Measurements from ENCODE around the gene ZNF615.

The ZNF615 gene

DNA sequence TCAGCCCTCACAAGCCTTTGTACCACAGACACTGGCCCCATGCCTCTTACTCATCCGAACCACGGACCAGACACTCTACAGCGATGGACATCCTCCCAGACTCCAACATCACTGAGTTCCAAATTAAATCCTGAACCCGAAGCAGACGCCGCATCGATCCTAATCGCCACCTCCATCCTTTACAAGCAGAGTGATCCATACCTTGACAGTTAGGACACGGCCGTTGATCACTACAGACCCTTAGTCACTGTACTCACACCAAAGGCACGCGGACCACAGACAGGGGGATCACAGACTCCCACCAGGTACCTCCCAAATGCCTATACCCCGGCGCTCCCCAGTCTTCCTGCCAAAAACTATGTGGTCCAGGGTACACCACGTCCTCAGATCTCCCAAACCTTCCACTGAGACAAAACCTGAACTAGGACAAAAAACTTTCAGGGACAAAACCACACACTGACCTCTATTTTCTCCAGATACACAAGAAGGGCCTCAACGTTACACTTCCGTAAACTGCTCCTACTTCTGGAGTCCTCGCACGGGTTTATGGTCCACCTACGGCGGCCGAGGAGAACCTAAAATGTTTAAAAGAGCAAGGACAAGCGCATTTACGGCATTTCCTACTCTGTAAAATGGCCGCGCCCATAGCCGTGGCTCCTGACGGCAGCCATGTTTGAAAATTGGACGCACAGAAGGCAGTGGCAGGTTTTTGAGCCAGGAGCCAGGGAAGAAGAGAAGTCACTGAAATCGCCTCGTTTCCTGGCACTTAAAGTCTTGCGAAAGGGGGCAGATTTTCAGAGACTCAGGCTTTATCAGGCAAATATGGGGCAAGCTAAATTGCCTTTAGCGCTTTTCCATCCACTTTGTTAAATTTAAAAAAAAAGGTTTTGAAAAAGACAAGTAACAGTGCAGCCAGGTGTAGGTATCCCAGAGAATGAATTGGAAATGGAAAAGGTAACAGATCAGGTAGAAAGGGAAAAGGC is 21.4 kb downstream of the ZNF615 start, which contains the start of gene ZNF350 (continued):
- TF ChIP-seq, protein P1, sequence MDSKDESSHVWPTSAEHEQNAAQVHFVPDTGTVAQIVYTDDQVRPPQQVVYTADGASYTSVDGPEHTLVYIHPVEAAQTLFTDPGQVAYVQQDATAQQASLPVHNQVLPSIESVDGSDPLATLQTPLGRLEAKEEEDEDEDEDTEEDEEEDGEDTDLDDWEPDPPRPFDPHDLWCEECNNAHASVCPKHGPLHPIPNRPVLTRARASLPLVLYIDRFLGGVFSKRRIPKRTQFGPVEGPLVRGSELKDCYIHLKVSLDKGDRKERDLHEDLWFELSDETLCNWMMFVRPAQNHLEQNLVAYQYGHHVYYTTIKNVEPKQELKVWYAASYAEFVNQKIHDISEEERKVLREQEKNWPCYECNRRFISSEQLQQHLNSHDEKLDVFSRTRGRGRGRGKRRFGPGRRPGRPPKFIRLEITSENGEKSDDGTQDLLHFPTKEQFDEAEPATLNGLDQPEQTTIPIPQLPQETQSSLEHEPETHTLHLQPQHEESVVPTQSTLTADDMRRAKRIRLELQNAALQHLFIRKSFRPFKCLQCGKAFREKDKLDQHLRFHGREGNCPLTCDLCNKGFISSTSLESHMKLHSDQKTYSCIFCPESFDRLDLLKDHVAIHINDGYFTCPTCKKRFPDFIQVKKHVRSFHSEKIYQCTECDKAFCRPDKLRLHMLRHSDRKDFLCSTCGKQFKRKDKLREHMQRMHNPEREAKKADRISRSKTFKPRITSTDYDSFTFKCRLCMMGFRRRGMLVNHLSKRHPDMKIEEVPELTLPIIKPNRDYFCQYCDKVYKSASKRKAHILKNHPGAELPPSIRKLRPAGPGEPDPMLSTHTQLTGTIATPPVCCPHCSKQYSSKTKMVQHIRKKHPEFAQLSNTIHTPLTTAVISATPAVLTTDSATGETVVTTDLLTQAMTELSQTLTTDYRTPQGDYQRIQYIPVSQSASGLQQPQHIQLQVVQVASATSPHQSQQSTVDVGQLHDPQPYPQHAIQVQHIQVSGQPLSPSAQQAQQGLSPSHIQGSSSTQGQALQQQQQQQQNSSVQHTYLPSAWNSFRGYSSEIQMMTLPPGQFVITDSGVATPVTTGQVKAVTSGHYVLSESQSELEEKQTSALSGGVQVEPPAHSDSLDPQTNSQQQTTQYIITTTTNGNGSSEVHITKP (tag by site-specific recombination; IDR thresholded peaks at IDR 0.05): peak; percentile 58
- TF ChIP-seq, protein P2, sequence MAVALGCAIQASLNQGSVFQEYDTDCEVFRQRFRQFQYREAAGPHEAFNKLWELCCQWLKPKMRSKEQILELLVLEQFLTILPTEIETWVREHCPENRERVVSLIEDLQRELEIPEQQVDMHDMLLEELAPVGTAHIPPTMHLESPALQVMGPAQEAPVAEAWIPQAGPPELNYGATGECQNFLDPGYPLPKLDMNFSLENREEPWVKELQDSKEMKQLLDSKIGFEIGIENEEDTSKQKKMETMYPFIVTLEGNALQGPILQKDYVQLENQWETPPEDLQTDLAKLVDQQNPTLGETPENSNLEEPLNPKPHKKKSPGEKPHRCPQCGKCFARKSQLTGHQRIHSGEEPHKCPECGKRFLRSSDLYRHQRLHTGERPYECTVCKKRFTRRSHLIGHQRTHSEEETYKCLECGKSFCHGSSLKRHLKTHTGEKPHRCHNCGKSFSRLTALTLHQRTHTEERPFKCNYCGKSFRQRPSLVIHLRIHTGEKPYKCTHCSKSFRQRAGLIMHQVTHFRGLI (tag by site-specific recombination; IDR thresholded peaks at IDR 0.05): no peak
- peak; percentile 28; the same call in 1 of the 2 replicates for TF ChIP-seq ZNF623 (tag by site-specific recombination; IDR thresholded peaks at IDR 0.05)
- TF ChIP-seq ZNF785 (tag by site-specific recombination; IDR thresholded peaks at IDR 0.05): no peak
- TF ChIP-seq, protein P3, sequence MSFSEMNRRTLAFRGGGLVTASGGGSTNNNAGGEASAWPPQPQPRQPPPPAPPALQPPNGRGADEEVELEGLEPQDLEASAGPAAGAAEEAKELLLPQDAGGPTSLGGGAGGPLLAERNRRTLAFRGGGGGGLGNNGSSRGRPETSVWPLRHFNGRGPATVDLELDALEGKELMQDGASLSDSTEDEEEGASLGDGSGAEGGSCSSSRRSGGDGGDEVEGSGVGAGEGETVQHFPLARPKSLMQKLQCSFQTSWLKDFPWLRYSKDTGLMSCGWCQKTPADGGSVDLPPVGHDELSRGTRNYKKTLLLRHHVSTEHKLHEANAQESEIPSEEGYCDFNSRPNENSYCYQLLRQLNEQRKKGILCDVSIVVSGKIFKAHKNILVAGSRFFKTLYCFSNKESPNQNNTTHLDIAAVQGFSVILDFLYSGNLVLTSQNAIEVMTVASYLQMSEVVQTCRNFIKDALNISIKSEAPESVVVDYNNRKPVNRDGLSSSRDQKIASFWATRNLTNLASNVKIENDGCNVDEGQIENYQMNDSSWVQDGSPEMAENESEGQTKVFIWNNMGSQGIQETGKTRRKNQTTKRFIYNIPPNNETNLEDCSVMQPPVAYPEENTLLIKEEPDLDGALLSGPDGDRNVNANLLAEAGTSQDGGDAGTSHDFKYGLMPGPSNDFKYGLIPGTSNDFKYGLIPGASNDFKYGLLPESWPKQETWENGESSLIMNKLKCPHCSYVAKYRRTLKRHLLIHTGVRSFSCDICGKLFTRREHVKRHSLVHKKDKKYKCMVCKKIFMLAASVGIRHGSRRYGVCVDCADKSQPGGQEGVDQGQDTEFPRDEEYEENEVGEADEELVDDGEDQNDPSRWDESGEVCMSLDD (tag by site-specific recombination; IDR thresholded peaks at IDR 0.05): 0 out of 2 replicates have a peak, but pooled peaks have one; percentile 29
- TF ChIP-seq, protein P4, sequence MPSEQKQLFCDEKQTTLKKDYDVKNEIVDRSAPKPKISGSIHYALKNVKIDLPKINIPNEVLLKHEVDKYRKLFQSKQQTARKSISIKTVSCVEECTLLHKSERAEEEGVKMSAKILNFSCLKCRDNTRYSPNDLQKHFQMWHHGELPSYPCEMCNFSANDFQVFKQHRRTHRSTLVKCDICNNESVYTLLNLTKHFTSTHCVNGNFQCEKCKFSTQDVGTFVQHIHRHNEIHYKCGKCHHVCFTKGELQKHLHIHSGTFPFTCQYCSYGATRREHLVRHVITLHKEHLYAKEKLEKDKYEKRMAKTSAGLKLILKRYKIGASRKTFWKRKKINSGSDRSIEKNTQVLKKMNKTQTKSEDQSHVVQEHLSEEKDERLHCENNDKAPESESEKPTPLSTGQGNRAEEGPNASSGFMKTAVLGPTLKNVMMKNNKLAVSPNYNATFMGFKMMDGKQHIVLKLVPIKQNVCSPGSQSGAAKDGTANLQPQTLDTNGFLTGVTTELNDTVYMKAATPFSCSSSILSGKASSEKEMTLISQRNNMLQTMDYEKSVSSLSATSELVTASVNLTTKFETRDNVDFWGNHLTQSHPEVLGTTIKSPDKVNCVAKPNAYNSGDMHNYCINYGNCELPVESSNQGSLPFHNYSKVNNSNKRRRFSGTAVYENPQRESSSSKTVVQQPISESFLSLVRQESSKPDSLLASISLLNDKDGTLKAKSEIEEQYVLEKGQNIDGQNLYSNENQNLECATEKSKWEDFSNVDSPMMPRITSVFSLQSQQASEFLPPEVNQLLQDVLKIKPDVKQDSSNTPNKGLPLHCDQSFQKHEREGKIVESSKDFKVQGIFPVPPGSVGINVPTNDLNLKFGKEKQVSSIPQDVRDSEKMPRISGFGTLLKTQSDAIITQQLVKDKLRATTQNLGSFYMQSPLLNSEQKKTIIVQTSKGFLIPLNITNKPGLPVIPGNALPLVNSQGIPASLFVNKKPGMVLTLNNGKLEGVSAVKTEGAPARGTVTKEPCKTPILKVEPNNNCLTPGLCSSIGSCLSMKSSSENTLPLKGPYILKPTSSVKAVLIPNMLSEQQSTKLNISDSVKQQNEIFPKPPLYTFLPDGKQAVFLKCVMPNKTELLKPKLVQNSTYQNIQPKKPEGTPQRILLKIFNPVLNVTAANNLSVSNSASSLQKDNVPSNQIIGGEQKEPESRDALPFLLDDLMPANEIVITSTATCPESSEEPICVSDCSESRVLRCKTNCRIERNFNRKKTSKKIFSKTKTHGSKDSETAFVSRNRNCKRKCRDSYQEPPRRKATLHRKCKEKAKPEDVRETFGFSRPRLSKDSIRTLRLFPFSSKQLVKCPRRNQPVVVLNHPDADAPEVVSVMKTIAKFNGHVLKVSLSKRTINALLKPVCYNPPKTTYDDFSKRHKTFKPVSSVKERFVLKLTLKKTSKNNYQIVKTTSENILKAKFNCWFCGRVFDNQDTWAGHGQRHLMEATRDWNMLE (tag by site-specific recombination; conservative IDR thresholded peaks at IDR 0.05; ENCODE audit: low read depth): peak; percentile 72
- TF ChIP-seq REPIN1 (tag by site-specific recombination; IDR thresholded peaks at IDR 0.05; ENCODE audit: low read depth): no peak
- peak; percentile 86; the same call in 1 of the 2 replicates for TF ChIP-seq TRIM28 (IDR thresholded peaks at IDR 0.05; ENCODE audit: borderline replicate concordance, low read length)
- no peak for TF ChIP-seq ZNF155 (tag by site-specific recombination; IDR thresholded peaks at IDR 0.05)
- TF ChIP-seq, protein P5, sequence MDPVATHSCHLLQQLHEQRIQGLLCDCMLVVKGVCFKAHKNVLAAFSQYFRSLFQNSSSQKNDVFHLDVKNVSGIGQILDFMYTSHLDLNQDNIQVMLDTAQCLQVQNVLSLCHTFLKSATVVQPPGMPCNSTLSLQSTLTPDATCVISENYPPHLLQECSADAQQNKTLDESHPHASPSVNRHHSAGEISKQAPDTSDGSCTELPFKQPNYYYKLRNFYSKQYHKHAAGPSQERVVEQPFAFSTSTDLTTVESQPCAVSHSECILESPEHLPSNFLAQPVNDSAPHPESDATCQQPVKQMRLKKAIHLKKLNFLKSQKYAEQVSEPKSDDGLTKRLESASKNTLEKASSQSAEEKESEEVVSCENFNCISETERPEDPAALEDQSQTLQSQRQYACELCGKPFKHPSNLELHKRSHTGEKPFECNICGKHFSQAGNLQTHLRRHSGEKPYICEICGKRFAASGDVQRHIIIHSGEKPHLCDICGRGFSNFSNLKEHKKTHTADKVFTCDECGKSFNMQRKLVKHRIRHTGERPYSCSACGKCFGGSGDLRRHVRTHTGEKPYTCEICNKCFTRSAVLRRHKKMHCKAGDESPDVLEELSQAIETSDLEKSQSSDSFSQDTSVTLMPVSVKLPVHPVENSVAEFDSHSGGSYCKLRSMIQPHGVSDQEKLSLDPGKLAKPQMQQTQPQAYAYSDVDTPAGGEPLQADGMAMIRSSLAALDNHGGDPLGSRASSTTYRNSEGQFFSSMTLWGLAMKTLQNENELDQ (tag by site-specific recombination; IDR thresholded peaks at IDR 0.05; ENCODE audit: low read depth): no peak
- peak; percentile 91 for TF ChIP-seq ZNF76 (tag by site-specific recombination; IDR thresholded peaks at IDR 0.05; ENCODE audit: borderline replicate concordance, low read depth)
- no peak for TF ChIP-seq ZNF529 (tag by site-specific recombination; IDR thresholded peaks at IDR 0.05; ENCODE audit: insufficient replicate concordance)
- TF ChIP-seq, protein P6, sequence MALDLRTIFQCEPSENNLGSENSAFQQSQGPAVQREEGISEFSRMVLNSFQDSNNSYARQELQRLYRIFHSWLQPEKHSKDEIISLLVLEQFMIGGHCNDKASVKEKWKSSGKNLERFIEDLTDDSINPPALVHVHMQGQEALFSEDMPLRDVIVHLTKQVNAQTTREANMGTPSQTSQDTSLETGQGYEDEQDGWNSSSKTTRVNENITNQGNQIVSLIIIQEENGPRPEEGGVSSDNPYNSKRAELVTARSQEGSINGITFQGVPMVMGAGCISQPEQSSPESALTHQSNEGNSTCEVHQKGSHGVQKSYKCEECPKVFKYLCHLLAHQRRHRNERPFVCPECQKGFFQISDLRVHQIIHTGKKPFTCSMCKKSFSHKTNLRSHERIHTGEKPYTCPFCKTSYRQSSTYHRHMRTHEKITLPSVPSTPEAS (tag by site-specific recombination; IDR thresholded peaks at IDR 0.05): no peak
- TF ChIP-seq ZNF140 (tag by site-specific recombination; IDR thresholded peaks at IDR 0.05): no peak
- TF ChIP-seq SETDB1 (IDR thresholded peaks at IDR 0.05; ENCODE audit: insufficient read length, low read length): no peak
- peak; percentile 64; the same call in 1 of the 2 replicates for TF ChIP-seq ZNF561 (tag by site-specific recombination; IDR thresholded peaks at IDR 0.05; ENCODE audit: borderline replicate concordance)
- no peak for TF ChIP-seq GLIS2 (tag by site-specific recombination; IDR thresholded peaks at IDR 0.05)
- no peak for TF ChIP-seq ZNF670 (tag by site-specific recombination; IDR thresholded peaks at IDR 0.05; ENCODE audit: low read depth)
- TF ChIP-seq, protein P7, sequence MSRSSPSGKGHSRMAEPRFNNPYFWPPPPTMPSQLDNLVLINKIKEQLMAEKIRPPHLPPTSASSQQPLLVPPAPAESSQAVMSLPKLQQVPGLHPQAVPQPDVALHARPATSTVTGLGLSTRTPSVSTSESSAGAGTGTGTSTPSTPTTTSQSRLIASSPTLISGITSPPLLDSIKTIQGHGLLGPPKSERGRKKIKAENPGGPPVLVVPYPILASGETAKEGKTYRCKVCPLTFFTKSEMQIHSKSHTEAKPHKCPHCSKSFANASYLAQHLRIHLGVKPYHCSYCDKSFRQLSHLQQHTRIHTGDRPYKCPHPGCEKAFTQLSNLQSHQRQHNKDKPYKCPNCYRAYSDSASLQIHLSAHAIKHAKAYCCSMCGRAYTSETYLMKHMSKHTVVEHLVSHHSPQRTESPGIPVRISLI (tag by site-specific recombination; IDR thresholded peaks at IDR 0.05): no peak

Measured in HEK293 (cell line).